ENCODE results near the gene CD37. TPM values are rescaled to one million over a fixed set of nuclear protein-coding genes. Genes with fewer than 3 reads are reported as not detected.
"Not testable (repeated sequence)": the region's sequence is repeated elsewhere in the genome, so short reads cannot be mapped to it uniquely, and the experiment has no call there.

The CD37 gene
- polyA plus RNA-seq, 1 experiment: not detected

DNA sequence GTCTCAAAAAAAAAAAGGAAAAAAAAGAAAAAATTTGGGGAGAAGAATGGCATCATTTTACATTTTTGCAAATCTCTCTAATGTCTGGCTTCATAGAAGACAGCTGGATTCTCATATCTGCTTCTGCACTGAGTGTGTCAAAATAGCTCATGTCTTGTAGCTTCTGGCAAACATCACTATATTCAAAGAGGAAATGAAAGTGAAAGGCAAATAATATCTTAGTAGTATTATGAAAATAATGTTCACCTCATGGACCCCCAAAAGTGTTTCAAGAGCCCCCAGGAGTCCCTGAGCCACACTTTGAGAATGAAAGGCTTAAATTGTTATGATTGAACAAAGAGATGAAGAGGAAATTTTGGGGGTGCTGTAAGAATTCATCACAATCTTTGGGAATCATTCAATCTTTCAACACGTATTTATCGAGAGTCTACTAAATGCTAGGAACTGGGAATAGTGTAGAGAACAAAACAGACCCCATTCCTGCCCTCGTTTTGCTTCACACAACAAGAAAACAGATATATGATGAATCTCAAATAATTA is 9.0 kb upstream of the CD37 start:
- H3K27ac ChIP-seq (ENCODE audit: low read depth, low read length): no peak overlapping the region

DNA sequence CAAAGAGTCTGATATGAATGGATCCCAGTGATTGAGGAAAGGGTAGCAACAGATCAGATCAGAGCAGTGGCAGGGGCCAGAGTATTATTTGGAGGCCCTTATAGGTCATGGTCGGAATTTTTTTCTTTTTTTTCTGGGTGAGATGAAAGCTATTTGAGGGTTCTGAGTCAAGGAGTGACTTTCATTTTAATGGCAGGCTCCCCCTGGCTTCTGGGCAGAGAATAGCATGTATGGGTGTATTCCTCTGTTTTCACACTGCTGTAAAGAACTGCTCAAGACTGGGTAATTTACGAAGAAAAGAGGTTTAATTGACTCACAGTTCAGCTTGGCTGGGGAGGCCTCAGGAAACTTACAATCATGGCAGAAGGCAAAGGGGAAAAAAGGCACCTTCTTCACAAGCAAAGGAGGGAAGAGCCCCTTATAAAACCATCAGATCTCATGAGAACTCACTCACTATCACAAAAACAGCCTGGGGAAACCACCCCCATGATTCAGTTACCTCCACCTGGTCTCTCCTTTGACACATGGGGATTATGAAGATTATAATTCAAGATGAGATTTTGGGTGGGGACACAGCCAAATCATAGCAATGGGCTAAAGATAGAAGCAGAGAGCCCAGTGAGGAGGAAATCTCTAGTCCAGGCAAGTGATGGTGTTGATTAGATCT is 7.2 kb upstream of the CD37 start:
- CTCF ChIA-PET: interaction anchor here (0.6 to 1.8 kb wide), 11 partner anchors 10 to 103 kb away, joined by 3 to 8 read pairs (median 3); no protein-coding TSS in a partner anchor
- TF ChIP-seq, protein P1, sequence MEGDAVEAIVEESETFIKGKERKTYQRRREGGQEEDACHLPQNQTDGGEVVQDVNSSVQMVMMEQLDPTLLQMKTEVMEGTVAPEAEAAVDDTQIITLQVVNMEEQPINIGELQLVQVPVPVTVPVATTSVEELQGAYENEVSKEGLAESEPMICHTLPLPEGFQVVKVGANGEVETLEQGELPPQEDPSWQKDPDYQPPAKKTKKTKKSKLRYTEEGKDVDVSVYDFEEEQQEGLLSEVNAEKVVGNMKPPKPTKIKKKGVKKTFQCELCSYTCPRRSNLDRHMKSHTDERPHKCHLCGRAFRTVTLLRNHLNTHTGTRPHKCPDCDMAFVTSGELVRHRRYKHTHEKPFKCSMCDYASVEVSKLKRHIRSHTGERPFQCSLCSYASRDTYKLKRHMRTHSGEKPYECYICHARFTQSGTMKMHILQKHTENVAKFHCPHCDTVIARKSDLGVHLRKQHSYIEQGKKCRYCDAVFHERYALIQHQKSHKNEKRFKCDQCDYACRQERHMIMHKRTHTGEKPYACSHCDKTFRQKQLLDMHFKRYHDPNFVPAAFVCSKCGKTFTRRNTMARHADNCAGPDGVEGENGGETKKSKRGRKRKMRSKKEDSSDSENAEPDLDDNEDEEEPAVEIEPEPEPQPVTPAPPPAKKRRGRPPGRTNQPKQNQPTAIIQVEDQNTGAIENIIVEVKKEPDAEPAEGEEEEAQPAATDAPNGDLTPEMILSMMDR (IDR thresholded peaks at IDR 0.05; ENCODE audit: low read depth, low read length): peak; percentile 68
- Histone ChIP-seq H3K4me3 (ENCODE audit: low read depth, low read length) (no peak overlapping the region), H3K27me3 (ENCODE audit: control insufficient read depth, insufficient read depth, low read length) (no peaks in the 10 kb centered on the region), H3K27ac (ENCODE audit: low read depth, low read length) (no peak overlapping the region), H3K9me3 (ENCODE audit: control insufficient read depth, insufficient read depth, low read length) (peaks cover 7% of the 10 kb centered on the region)
- POLR2A ChIA-PET: interaction anchor here (0.6 kb wide), 1 partner anchor 116 kb away, joined by 3 read pairs; no protein-coding TSS in a partner anchor
- no peak for DNase-seq (ENCODE audit: low read depth, low spot score)

More for the DNA sequence above, 9.0 kb upstream of the CD37 start:
- no peak overlapping the region for H3K4me3 ChIP-seq (ENCODE audit: low read depth, low read length)
- TF ChIP-seq, protein P1 (IDR thresholded peaks at IDR 0.05; ENCODE audit: low read depth, low read length): no peak
- H3K27me3 ChIP-seq (ENCODE audit: control insufficient read depth, insufficient read depth, low read length): no peaks in the 10 kb centered on the region
- POLR2A ChIA-PET: no interaction called here
- DNase-seq (ENCODE audit: low read depth, low spot score): no peak
- CTCF ChIA-PET: no interaction called here
- H3K9me3 ChIP-seq (ENCODE audit: control insufficient read depth, insufficient read depth, low read length): peaks cover 9% of the 10 kb centered on the region

DNA sequence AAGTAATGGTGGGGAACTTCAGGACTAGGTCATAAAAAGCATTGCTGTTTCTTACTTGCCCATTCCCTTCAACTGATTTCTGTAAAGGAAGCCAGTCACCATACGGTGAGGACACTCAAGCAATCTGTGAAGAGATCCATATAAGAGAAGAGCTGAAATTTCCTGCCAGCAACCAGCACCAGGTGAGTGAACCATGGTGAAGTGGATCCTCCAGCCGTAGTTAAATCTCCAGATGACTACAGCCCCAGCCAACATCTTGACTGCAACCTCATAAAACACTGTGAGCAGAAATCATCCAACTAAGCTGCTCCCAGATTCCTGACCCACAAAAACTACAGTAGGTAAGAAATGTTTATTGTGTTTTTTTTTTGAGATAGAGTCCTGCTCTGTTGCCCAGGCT is 6.5 kb upstream of the CD37 start:
- Histone ChIP-seq H3K4me3 (ENCODE audit: low read depth, low read length) (no peak overlapping the region), H3K9me3 (ENCODE audit: control insufficient read depth, insufficient read depth, low read length) (peaks cover 7% of the 10 kb centered on the region), H3K27ac (ENCODE audit: low read depth, low read length) (no peak overlapping the region), H3K27me3 (ENCODE audit: control insufficient read depth, insufficient read depth, low read length) (no peaks in the 10 kb centered on the region)
- POLR2A ChIA-PET: no interaction called here
- TF ChIP-seq, protein P1 (IDR thresholded peaks at IDR 0.05; ENCODE audit: low read depth, low read length): no peak
- CTCF ChIA-PET: interaction anchor here (1.8 kb wide), 1 partner anchor 10 kb away, joined by 8 read pairs; no protein-coding TSS in a partner anchor
- DNase-seq (ENCODE audit: low read depth, low spot score): no peak

DNA sequence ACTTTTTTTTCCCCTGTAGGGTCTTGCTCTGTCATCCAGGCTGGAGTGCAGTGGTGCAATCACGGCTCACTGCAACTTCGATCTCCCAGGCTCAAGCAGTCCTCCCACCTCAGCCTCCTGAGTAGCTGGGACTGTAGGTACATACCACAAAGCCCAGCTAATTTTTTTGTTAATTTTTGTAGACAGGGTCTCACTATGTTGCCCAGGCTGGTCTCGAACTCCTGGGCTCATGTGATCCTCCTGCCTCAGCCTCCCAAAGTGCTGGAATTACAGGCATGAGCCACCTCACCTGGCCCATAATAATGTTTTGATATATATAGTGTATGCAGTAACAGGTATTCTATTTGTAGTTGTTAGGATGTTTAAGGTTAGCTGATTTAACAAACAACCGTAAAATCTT is 4.0 kb upstream of the CD37 start:
- not testable (repeated sequence) for H3K27ac ChIP-seq (ENCODE audit: low read depth, low read length); DNase-seq (ENCODE audit: low read depth, low spot score); H3K27me3 ChIP-seq (ENCODE audit: control insufficient read depth, insufficient read depth, low read length); H3K9me3 ChIP-seq (ENCODE audit: control insufficient read depth, insufficient read depth, low read length); H3K4me3 ChIP-seq (ENCODE audit: low read depth, low read length)
- ChIA-PET POLR2A (interaction anchor here (0.6 kb wide), 1 partner anchor 86 kb away, joined by 3 read pairs; no protein-coding TSS in a partner anchor), CTCF (interaction anchor here (1.2 kb wide), 1 partner anchor 25 kb away, joined by 3 read pairs; no protein-coding TSS in a partner anchor)

DNA sequence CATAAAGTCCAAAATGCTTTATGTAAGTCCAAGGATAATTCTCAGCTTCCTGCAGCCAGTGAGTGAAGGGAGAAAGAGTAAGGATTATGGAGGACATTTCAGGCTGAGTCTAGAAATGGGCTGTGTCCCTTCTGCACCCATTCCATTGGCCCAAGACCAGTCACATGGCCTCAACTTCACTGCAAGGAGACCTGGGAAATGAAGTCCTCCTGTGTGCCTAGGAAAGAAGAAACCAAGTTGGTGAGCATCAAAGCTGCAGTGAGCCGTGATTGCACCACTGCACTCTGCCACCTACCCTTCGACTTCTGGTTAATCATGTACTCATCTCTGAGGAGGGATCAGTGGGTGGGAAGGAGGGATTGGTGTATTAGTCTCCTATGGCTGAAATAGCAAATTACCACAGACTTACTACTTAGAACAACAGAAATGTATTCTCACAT is 3.6 kb upstream of the CD37 start:
- POLR2A ChIA-PET: interaction anchor here (0.6 kb wide), 1 partner anchor 86 kb away, joined by 3 read pairs; no protein-coding TSS in a partner anchor
- H3K27ac ChIP-seq (ENCODE audit: low read depth, low read length): no peak overlapping the region
- TF ChIP-seq, protein P1 (IDR thresholded peaks at IDR 0.05; ENCODE audit: low read depth, low read length): no peak
- H3K9me3 ChIP-seq (ENCODE audit: control insufficient read depth, insufficient read depth, low read length): no peaks in the 10 kb centered on the region
- DNase-seq (ENCODE audit: low read depth, low spot score): no peak
- H3K27me3 ChIP-seq (ENCODE audit: control insufficient read depth, insufficient read depth, low read length): no peaks in the 10 kb centered on the region
- no peak overlapping the region for H3K4me3 ChIP-seq (ENCODE audit: low read depth, low read length)
- CTCF ChIA-PET: interaction anchor here (1.2 kb wide), 1 partner anchor 26 kb away, joined by 3 read pairs; no protein-coding TSS in a partner anchor

DNA sequence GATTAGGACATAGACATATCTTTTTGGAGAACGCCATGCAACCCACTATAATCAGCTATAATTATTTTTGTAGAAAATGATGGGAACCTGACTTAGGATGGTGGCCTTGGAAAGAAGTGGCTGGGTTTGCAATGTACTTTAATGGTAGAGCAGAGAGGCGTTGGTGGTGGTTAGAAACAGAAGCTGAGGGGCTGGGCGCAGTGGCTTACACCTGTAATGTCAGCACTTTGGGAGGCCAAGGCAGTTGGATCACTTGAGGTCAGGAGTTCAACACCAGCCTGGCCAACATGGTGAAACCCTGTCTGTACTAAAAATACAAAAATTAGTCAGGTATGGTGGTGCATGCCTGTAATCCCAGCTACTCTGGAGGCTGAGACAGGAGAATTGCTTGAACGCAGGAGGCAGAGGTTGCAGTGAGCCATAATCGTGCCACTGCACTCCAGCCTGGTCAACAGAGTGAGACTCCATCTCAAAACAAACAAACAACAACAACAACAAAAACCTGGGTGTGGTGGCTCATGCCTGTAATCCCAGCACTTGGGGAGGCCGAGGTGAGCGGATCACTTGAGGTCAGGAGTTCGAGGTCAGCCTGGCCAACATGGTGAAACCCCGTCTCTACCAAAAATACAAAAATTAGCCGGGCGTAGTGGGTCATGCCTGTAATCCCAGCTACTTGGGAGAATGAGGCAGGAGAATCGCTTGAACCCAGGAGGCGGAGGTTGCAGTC is 2.4 kb upstream of the CD37 start:
- not testable (repeated sequence) for H3K9me3 ChIP-seq (ENCODE audit: control insufficient read depth, insufficient read depth, low read length); H3K4me3 ChIP-seq (ENCODE audit: low read depth, low read length); H3K27ac ChIP-seq (ENCODE audit: low read depth, low read length); H3K27me3 ChIP-seq (ENCODE audit: control insufficient read depth, insufficient read depth, low read length); DNase-seq (ENCODE audit: low read depth, low spot score)
- POLR2A ChIA-PET: interaction anchor here (0.7 kb wide), 1 partner anchor 366 kb away, joined by 3 read pairs; no protein-coding TSS in a partner anchor
- CTCF ChIA-PET: interaction anchor here (1.3 kb wide), 1 partner anchor 107 kb away, joined by 4 read pairs; no protein-coding TSS in a partner anchor

All from AG04450 (cell line).